ENCODE measurements around the gene ST3GAL3.

- TF ChIP-seq SUZ12 (IDR thresholded peaks at IDR 0.05; ENCODE audit: extremely low read depth, insufficient read depth, insufficient read length) (no peak), YY1 (IDR thresholded peaks at IDR 0.05; ENCODE audit: insufficient read depth, insufficient read length) (no peak)
Measured at GRCh38 chr1:43936431-43937151, 229.3 kb downstream of the ST3GAL3 start.

Data from NT2/D1 (cell line).